GM15510 (cell line): ENCODE measurements around the gene TAS1R3.

Source experiments
- POLR2A ChIP-seq: IDR thresholded peaks from 3 replicates; pipeline ENCODE4 v1.6.1; 2011; ENCODE audit warnings: borderline replicate concordance; ENCODE audit not compliant: insufficient read length; ENCODE audit errors: extremely low read depth

TAS1R3 gene

GRCh38 chr1:1335283-1335682 is 4.2 kb downstream of the TAS1R3 start:
- TF ChIP-seq POLR2A: no peak

GRCh38 chr1:1335792-1336248 is 4.7 kb downstream of the TAS1R3 start:
- no peak for TF ChIP-seq POLR2A

- TF ChIP-seq POLR2A: no peak
These were observed 5.4 kb downstream of the TAS1R3 start for GRCh38 chr1:1336446-1336845.

GRCh38 chr1:1336931-1337792 is 6.1 kb downstream of the TAS1R3 start:
- TF ChIP-seq POLR2A: no peak

- TF ChIP-seq POLR2A: no peak
These were observed 6.7 kb downstream of the TAS1R3 start for GRCh38 chr1:1337793-1338147.

- no peak for TF ChIP-seq POLR2A
These were observed 7.2 kb downstream of the TAS1R3 start for GRCh38 chr1:1338278-1338677.

- TF ChIP-seq POLR2A: no peak
These were observed 9.1 kb downstream of the TAS1R3 start for GRCh38 chr1:1340185-1340584.

- TF ChIP-seq POLR2A: no peak
These were observed 9.9 kb downstream of the TAS1R3 start for GRCh38 chr1:1340791-1341548.

GRCh38 chr1:1341549-1342021 is 10.5 kb downstream of the TAS1R3 start:
- TF ChIP-seq POLR2A: no peak

GRCh38 chr1:1342061-1342562 is 11.0 kb downstream of the TAS1R3 start:
- TF ChIP-seq POLR2A: no peak

- no peak for TF ChIP-seq POLR2A
These were observed 11.6 kb downstream of the TAS1R3 start for GRCh38 chr1:1342584-1343115.

- TF ChIP-seq POLR2A: no peak
These were observed 12.8 kb downstream of the TAS1R3 start for GRCh38 chr1:1343811-1344421.

GRCh38 chr1:1344655-1345361 is 13.7 kb downstream of the TAS1R3 start:
- TF ChIP-seq POLR2A: no peak

- no peak for TF ChIP-seq POLR2A
These were observed 14.3 kb downstream of the TAS1R3 start for GRCh38 chr1:1345384-1345783.
